Measurements from ENCODE around the gene RPS16. TPM values are rescaled to one million over a fixed set of nuclear protein-coding genes. Genes with fewer than 3 reads are reported as not detected.

Gene RPS16
- total RNA-seq, 3 donors from 2014 or later: 3,250 to 3,505 (median 3,474) TPM

DNA sequence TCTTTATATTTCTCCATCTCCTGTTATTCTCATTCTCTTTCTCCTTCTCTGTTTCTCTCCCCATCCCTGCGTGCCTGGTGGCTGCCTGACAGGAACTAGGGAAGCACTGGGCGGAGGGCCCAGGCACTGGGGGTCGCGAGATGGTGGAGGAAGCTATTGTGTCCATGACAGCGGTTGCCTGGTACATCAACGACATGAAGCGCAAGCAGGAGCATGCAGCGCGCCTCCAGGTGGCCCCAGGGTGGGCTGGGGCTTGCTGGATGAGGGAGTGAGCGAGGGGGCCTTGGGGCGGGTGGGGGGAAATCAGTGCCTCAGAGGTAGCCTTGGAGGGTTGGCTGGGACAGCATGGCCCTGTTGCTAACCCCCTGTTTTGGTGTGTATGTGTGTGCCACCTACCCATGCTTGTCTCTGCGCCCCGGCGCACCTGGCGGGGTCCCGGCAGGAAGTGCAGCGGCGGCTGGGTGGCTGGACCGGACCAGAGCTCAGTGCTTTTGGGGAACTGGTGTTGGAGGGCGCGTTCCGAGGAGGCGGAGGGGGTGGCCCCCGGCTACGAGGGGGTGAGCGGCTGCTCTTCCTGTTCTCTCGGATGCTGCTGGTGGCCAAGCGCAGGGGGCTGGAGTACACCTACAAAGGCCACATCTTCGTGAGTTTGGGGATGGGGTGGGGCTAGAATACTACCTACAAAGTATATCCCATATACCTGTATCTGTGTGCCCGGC is 18.1 kb downstream of the RPS16 start:
- no peak for DNase-seq
- ATAC-seq: no peak
- Mint-ChIP-seq H3K9me3 (no peaks in the 10 kb centered on the region), H3K27me3 (ENCODE audit: low read depth) (no peaks in the 10 kb centered on the region), H3K36me3 (ENCODE audit: insufficient read depth) (peaks cover 6% of the 10 kb centered on the region), H3K4me1 (ENCODE audit: low read depth) (peaks cover 12% of the 10 kb centered on the region), H3K4me3 (no peak overlapping the region)

DNA sequence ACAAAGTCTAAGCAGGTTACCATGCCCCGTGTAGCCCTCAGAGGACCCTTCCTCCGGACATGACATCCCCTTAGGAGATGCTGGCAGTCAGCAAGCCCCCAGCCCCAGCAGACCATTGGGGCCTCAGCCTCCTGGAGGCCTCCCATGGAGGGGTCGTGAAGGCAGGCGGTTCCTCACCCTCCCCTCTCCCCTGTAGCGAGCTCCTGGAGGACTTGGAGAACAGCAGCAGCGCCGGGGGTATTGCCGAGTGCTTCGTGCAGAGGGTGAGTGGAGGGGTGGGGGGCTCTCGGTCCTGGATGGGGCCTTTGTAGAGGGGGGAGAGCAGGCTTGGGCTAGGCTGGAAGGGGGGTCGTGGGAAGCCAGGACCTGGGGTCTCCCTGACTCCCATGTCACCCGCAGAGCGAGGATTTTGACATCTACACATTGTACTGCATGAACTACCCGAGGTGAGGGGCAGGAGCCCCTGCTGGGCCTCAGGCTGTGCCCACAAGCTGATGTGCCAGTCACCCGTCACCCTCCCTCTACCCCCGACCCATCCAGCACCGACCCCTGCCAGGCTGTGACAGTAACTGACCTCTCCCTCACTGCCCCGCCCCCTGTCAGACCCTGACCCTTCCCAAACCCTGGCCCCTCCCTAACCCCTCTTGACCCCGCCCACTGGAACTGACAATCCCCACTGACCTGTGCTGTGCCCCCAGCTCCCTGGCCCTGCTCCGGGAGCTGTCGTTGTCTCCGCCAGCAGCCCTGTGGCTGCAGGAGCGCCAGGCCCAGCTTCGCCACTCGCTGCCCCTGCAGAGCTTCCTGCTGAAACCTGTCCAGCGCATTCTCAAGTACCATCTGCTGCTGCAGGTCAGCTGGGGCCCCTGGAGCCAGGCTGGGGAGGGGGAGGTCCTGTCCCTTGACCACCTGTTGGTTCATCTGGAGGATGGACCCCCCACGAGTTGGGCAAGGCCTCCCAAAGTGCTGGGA is 19.3 kb downstream of the RPS16 start:
- no peaks in the 10 kb centered on the region for H3K9me3 Mint-ChIP-seq

DNA sequence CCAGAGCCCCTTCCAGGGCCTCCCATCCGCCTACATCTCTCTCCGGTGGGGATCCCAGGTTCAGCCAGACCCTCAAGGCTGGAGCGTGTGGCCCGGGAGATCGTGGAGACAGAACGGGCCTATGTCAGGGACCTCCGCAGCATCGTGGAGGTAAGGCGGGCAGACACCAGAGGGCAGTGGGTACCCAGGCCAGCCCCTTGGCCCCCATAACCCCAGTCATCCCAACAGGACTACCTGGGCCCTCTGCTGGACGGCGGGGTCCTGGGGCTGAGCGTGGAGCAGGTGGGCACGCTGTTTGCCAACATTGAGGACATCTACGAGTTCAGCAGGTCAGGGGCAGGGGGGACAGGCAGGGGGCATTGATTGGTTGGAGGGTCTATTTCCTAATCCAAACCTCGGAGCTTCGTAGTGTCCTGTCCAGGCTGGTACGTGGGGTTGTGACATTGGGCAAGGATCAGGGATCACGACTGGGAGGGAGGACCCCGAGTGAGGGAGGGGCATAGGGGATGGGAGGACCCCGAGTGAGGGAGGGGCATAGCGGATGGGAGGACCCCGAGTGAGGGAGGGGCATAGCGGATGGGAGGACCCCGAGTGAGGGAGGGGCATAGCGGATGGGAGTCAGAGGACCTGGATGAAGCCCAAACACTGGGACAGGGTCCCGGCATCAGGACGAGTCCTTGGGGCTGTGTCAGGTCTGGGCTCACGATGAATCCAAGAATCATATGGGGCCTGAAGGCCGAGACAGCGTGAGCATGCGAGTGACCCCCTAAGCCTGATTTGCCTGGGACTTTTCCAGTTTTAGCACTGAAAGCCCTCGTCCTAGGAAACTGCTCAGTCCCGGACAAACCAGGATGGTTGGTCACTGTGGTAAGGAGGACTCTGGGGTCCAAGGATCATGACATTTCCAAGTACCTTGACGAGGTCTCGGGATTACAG is 20.4 kb downstream of the RPS16 start:
- no peak for DNase-seq
- ATAC-seq: no peak
- no peaks in the 10 kb centered on the region for H3K27me3 Mint-ChIP-seq (ENCODE audit: low read depth)
- H3K4me1 Mint-ChIP-seq (ENCODE audit: low read depth): peaks cover 26% of the 10 kb centered on the region
- peaks cover 6% of the 10 kb centered on the region for H3K36me3 Mint-ChIP-seq (ENCODE audit: insufficient read depth)
- no peaks in the 10 kb centered on the region for H3K9me3 Mint-ChIP-seq
- H3K4me3 Mint-ChIP-seq: no peak overlapping the region

More for the DNA sequence above, 19.3 kb downstream of the RPS16 start:
- ATAC-seq (no peak), DNase-seq (no peak)
- H3K27me3 Mint-ChIP-seq (ENCODE audit: low read depth): no peaks in the 10 kb centered on the region
- H3K4me1 Mint-ChIP-seq (ENCODE audit: low read depth): peaks cover 15% of the 10 kb centered on the region
- no peak overlapping the region for H3K4me3 Mint-ChIP-seq
- H3K36me3 Mint-ChIP-seq (ENCODE audit: insufficient read depth): peaks cover 6% of the 10 kb centered on the region

DNA sequence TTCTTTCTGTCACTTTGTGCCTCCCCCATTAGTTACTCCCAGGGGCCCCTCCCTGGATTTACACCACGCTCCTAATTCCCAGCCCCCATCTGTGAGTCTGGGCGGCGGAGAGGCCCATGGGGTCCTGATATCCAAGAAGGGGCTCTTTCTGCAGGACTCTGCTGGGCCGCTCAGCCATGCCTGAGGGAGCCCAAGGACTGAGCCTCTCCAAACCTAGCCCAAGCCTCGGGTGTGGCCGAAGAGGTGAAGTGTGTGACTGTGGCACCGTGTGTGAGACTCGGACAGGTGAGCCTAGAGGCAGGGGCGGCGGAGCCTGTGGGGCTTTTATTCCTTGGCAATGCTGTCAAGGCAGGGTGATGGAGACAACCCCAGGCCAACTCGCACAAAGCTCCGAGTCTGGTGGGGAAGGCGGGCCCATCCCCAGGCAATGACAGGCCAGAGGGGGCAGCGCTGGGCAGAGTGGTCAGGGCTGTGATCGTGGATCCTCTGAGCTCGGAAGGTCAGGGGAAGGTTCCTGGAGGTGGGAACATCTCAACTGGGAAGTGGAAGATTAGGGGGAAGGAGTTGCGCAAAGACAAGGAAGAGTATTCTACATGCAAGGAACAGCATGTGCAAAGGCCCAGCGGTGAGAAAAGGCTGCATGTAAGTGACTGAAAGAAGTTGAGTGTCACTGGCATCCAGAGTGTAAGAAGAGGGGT is 21.7 kb downstream of the RPS16 start:
- Mint-ChIP-seq H3K36me3 (ENCODE audit: insufficient read depth) (peaks cover 5% of the 10 kb centered on the region), H3K27me3 (ENCODE audit: low read depth) (no peaks in the 10 kb centered on the region), H3K9me3 (no peaks in the 10 kb centered on the region), H3K4me1 (ENCODE audit: low read depth) (peaks cover 31% of the 10 kb centered on the region), H3K4me3 (peak overlapping the region; percentile 86)
- no peak for DNase-seq
- no peak for ATAC-seq

DNA sequence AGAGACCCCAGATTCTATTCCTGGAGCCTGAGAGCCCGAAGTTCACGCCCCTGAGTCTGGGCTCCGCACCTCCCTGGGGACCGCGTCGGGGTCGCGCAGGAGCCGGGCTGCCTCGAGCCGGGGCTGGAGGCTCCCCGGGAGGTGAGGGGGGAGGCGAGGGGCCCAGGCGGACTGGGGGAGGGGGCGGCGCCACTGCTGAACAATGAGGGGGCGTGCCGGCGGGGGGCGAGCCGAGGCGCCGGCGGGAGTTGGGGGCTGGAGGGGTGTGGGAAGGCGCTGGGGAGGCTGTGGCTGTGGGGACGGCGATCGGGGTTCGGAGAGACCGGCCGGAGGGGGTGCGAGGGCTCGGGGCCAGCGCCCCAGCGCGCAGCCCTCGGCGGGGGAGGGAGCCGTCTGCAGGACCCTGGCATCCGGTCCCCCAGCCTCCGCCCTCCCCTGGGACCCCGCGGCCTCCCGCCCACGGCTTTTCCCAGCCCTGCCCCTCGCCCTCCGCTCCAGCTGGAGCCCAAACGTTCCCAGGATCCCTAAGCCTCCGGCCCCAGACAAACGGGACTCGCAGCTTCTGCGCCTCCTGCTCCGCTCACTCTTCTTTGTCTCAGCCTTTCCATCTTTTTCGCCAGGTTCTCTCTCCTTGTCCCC is 22.4 kb downstream of the RPS16 start:
- Mint-ChIP-seq H3K4me3 (peak overlapping the region; percentile 86), H3K9me3 (no peaks in the 10 kb centered on the region), H3K27me3 (ENCODE audit: low read depth) (no peaks in the 10 kb centered on the region), H3K36me3 (ENCODE audit: insufficient read depth) (peaks cover 8% of the 10 kb centered on the region), H3K4me1 (ENCODE audit: low read depth) (peaks cover 36% of the 10 kb centered on the region)
- ATAC-seq (no peak), DNase-seq (no peak)

DNA sequence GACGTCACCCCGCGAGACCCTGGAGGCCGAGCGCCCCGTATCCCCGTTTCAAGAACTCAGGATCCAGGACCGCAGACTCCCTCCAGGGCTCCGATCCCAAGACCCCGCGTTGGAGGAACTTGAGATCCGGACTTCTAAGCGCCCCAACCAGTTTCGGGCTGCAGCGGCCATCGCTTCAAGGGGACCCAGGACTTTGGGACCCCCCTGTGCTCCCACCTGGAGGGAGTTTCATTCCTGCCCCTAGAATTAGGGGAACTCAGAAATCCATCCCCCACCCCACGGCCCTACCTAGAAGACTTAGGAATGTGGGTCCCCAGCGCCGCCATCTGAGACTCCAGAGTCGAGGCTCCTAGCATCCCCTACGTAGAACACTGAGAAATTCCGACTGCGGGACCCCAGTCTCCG is 22.9 kb downstream of the RPS16 start:
- DNase-seq (no peak), ATAC-seq (no peak)
- no peaks in the 10 kb centered on the region for H3K27me3 Mint-ChIP-seq (ENCODE audit: low read depth)
- peaks cover 40% of the 10 kb centered on the region for H3K4me1 Mint-ChIP-seq (ENCODE audit: low read depth)
- no peaks in the 10 kb centered on the region for H3K9me3 Mint-ChIP-seq
- H3K36me3 Mint-ChIP-seq (ENCODE audit: insufficient read depth): peaks cover 12% of the 10 kb centered on the region
- peak overlapping the region; percentile 86 for H3K4me3 Mint-ChIP-seq

DNA sequence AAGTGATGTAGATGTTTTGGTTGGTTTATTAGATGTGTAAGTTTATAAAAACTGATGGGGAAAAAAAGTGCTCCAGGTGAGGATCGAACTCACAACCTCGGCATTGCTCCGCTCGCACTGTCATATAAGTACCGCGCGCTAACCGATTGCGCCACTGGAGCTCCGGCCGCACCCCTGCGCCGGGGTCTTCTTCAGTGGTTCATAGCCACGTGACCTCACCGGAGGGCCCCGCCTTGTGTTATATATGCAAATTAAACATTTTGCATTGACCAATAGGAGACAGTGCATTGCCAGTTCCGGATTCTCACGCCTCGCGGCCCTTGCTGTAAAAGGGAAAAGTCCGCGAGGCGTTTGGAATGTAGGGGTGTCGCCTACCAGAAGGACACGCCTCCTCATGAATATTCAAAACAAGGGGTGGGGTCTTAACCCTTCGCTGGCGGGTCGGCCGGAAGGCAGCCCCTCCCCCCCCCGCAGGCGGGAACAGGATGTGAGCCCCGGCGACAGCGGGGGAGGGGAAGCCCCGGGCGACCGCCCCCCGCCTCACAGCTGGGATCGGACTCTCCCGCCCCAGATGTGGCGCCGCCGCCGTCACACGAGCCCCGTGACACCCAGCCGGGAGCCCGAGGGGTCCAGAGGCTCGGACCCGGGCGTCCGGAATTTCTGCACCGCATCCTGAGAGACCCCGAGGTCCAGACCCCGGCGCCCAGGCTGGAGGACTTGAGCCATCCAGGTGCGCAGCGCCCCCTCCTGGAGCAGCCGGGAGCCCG is 23.5 kb downstream of the RPS16 start, which contains the start of gene PLEKHG2:
Gene PLEKHG2, plus strand, starts transcription at position 570 of the 767 bp plus-strand sequence. CDS start 1,418 bp downstream, outside the sequence.
- Mint-ChIP-seq H3K36me3 (ENCODE audit: insufficient read depth) (peaks cover 13% of the 10 kb centered on the region), H3K9me3 (no peaks in the 10 kb centered on the region), H3K4me3 (peak within 1 kb of the TSS; percentile 86), H3K27me3 (ENCODE audit: low read depth) (no peaks in the 10 kb centered on the region), H3K4me1 (ENCODE audit: low read depth) (peaks cover 41% of the 10 kb centered on the region)
- DNase-seq: peak; percentile 97
- ATAC-seq: peak; percentile 75 to 76

DNA sequence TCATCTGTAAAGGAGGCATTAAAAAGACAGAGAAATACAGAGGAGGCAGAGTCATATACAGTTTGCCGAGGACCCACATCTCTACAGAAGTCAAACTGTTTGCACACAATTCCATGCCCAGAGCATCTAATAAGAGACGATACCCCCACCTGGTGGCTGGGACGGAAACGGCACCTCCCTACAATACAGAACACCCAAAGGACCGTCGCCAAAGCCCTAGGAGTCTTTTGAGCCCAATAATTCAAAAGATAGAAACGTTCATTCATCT is 24.0 kb downstream of the RPS16 start:
- ATAC-seq: peak; percentile 52 to 54

DNA sequence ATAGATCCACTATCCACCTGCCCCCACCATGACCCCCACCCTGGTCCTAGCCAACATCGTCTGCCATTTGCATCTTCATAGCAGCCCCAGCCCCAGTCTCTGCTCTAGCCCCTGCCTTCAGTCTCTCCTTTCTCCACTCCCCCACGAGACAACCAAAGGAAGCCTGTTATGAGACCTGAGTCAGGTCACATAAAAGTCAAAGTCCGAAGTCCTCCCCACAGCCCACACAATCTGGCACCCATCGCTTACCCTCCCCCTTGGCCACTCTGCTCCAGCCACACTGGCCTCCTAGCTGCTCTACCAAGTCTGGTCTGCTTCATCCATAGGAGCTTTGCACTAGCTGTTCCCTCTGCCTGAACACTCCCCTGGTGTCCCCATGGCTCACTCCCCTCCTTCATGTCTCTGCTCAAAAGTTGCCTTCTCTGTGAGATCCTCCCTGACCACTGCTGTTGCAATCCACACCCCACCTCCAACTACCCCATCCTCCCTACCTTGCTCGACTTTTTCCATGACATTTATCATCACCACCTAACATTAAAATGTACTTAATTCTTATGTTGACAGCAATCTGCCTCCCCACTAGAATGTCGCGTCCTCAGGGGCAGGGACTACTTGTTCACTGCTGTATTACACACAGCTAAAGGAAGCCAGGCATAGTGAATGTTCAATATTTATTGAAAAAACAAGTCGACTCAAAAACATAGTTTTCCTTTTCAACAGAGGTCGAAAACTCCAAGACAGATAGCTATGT is 24.5 kb downstream of the RPS16 start:
- peaks cover 13% of the 10 kb centered on the region for H3K36me3 Mint-ChIP-seq (ENCODE audit: insufficient read depth)
- ATAC-seq (no peak), DNase-seq (no peak)
- H3K4me3 Mint-ChIP-seq: peak overlapping the region; percentile 86
- H3K9me3 Mint-ChIP-seq: no peaks in the 10 kb centered on the region
- no peaks in the 10 kb centered on the region for H3K27me3 Mint-ChIP-seq (ENCODE audit: low read depth)
- H3K4me1 Mint-ChIP-seq (ENCODE audit: low read depth): peaks cover 43% of the 10 kb centered on the region

More for the DNA sequence above, 24.0 kb downstream of the RPS16 start:
- Mint-ChIP-seq H3K9me3 (no peaks in the 10 kb centered on the region), H3K4me1 (ENCODE audit: low read depth) (peaks cover 41% of the 10 kb centered on the region), H3K4me3 (peak overlapping the region; percentile 86), H3K36me3 (ENCODE audit: insufficient read depth) (peaks cover 13% of the 10 kb centered on the region), H3K27me3 (ENCODE audit: low read depth) (no peaks in the 10 kb centered on the region)
- DNase-seq: peak; percentile 91

DNA sequence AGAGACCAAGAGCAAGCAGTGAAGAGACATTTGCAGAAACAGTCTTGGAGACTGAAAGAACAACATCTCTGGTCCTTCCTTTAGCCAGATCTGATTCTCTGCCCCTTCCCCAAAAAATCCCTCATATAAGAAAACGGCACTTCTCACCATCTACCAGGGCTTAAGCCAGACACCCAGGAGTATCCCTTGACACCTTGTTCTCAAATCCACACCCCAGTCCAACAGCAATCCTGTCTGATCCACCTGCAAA is 25.0 kb downstream of the RPS16 start:
- peak overlapping the region; percentile 86 for H3K4me3 Mint-ChIP-seq
- H3K4me1 Mint-ChIP-seq (ENCODE audit: low read depth): peaks cover 47% of the 10 kb centered on the region
- DNase-seq (no peak), ATAC-seq (no peak)
- no peaks in the 10 kb centered on the region for H3K27me3 Mint-ChIP-seq (ENCODE audit: low read depth)
- no peaks in the 10 kb centered on the region for H3K9me3 Mint-ChIP-seq
- H3K36me3 Mint-ChIP-seq (ENCODE audit: insufficient read depth): peaks cover 13% of the 10 kb centered on the region

DNA sequence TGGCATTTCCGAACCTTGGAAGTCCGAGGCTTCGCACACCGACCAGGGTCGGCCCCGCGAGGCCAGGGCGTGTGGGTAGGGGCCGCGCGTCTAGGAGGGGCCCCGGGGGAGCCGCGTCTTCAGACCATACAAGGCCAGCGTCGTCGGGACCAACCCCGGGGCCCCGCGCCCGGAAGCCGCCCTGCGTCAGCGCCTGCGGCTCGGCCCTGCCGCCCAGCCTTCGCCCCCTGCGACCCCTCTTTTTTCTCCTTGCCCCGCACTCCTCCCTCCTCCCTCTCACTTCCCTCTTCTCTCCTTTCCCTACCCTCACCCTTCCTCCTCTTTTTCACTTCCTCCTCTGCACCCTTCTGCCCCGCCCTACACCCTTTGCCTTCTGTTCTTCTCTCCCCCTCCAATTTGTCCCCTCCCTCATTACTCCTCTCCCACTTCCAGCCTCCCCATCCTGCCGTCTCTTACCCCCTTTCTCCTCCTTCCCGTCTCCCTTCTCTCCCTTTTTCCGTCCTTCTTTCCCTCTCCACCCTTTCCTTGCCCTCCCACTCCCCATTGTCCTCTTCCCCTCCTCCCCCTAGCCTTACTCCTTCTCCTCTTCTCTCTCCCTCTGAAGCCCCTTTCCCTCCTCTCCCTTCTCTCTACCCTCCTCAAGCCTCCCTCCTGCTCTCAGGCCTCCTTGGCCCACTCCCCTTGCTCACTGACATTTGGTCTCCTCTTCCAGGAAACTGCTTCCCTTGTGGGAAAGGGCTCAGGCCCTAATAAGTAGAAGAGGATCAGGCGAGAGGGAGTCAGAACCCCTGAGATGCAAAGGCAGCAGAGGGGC is 25.5 kb downstream of the RPS16 start:
- H3K36me3 Mint-ChIP-seq (ENCODE audit: insufficient read depth): peaks cover 13% of the 10 kb centered on the region
- H3K4me3 Mint-ChIP-seq: peak overlapping the region; percentile 86
- no peaks in the 10 kb centered on the region for H3K9me3 Mint-ChIP-seq
- H3K27me3 Mint-ChIP-seq (ENCODE audit: low read depth): no peaks in the 10 kb centered on the region
- H3K4me1 Mint-ChIP-seq (ENCODE audit: low read depth): peaks cover 52% of the 10 kb centered on the region
- DNase-seq (peak; percentile 49), ATAC-seq (peak; percentile 17 to 20)

Measured in activated T-cell treated with anti-CD3 and anti-CD28 coated beads, Interleukin-2, amount 50 U/mL, for 4 hours (primary cell).